PC-3 (cell line): Measurements from ENCODE around the gene SCN5A. TPM values are rescaled to one million over a fixed set of nuclear protein-coding genes. Genes with fewer than 3 reads are reported as not detected.

ENCODE experiments used
- ATAC-seq: fragments of 200-7000 bp; cut with Tn5 transposase; 2 replicates; pipeline ENCODE4 v1.9.1; 2020; ENCODE audit warnings: mild to moderate bottlenecking, moderate library complexity
- BruUV-seq: library from RNA; stranded (reverse); fragments of 400-500 nt; replicated peaks from 2 replicates; lab custom pipeline; 2021; lab: Mats Ljungman, UMichigan
- CTCF ChIA-PET: fragments of 300-600 bp; sonication (Branson Sonifier 250); formaldehyde crosslinking; loops from one replicate; lab custom pipeline; 2022; ENCODE audit warnings: antibody characterized with exemption; lab: Charles Lee
- POLR2A ChIA-PET: fragments of 300-600 bp; sonication (Branson Sonifier 250); formaldehyde crosslinking; loops from one replicate; lab custom pipeline; 2022; ENCODE audit warnings: antibody characterized with exemption; ENCODE audit not compliant: unreplicated experiment; lab: Charles Lee
- DNase-seq: peaks from one replicate; pipeline ENCODE4 v3.0.0-alpha.2; 2015
- H2AFZ ChIP-seq: fragments of 300-600 bp; sonication (generic); 2 replicates; pipeline ENCODE4 v1.6.0; 2016; ENCODE audit warnings: antibody characterized with exemption, low read length
- H3F3A ChIP-seq: fragments of 300-600 bp; sonication (generic); one replicate; pipeline ENCODE4 v1.6.0; 2017; ENCODE audit warnings: antibody characterized with exemption, low read length, control low read depth, mild to moderate bottlenecking; ENCODE audit not compliant: unreplicated experiment
- H3K27ac ChIP-seq: fragments of 300-600 bp; sonication (generic); 2 replicates; pipeline ENCODE4 v1.5.1; 2016; ENCODE audit warnings: mild to moderate bottlenecking, low read length
- H3K27me3 ChIP-seq: fragments of 300-600 bp; sonication (generic); 2 replicates; pipeline ENCODE4 v1.6.1; 2016; ENCODE audit warnings: low read length, mixed read lengths
- H3K36me3 ChIP-seq: fragments of 300-600 bp; sonication (generic); 2 replicates; pipeline ENCODE4 v1.6.1; 2016; ENCODE audit warnings: low read depth, mixed run types, low read length, mixed read lengths
- H3K4me1 ChIP-seq: fragments of 300-600 bp; sonication (generic); 2 replicates; pipeline ENCODE4 v1.5.1; 2016; ENCODE audit warnings: low read length; ENCODE audit not compliant: insufficient read depth
- H3K4me2 ChIP-seq: fragments of 300-600 bp; sonication (generic); 2 replicates; pipeline ENCODE4 v1.6.0; 2016; ENCODE audit warnings: low read length
- H3K4me3 ChIP-seq: fragments of 300-600 bp; sonication (generic); 2 replicates; pipeline ENCODE4 v1.5.1; 2016; ENCODE audit warnings: mild to moderate bottlenecking, low read length, mixed read lengths
- H3K79me2 ChIP-seq: fragments of 300-600 bp; sonication (generic); 2 replicates; pipeline ENCODE4 v1.6.1; 2017; ENCODE audit warnings: low read length, mixed read lengths
- H3K9ac ChIP-seq: fragments of 300-600 bp; sonication (generic); 2 replicates; pipeline ENCODE4 v1.6.0; 2016; ENCODE audit warnings: mild to moderate bottlenecking, low read length
- H3K9me2 ChIP-seq: fragments of 300-600 bp; sonication (generic); replicated peaks from 2 replicates; pipeline ENCODE4 v1.6.1; 2016; ENCODE audit warnings: mixed run types, low read length, mixed read lengths
- H3K9me3 ChIP-seq: fragments of 300-600 bp; sonication (generic); 2 replicates; pipeline ENCODE4 v1.6.1; 2016; ENCODE audit warnings: low read length, mixed read lengths
- H4K20me1 ChIP-seq: fragments of 300-600 bp; sonication (generic); 2 replicates; pipeline ENCODE4 v1.6.1; 2016; ENCODE audit warnings: low read length, mixed read lengths
- CTCF ChIP-seq: fragments of 300-600 bp; sonication (generic); conservative IDR thresholded peaks from 2 replicates; pipeline ENCODE4 v1.5.1; 2017; ENCODE audit warnings: antibody characterized with exemption, low read depth, mild to moderate bottlenecking, low read length
- EZH2 ChIP-seq: fragments of 300-600 bp; sonication (generic); IDR thresholded peaks from one replicate; pipeline ENCODE4 v1.6.1; 2017; ENCODE audit warnings: antibody characterized with exemption, mild to moderate bottlenecking, low read length; ENCODE audit not compliant: unreplicated experiment
- EZH2phosphoT487 ChIP-seq: fragments of 300-600 bp; sonication (generic); IDR thresholded peaks from 2 replicates; pipeline ENCODE4 v1.6.1; 2018; ENCODE audit warnings: mild to moderate bottlenecking, antibody characterized with exemption, low read length, borderline replicate concordance
- intact Hi-C: fragments of 100-400 bp; cut with micrococcal nuclease; formaldehyde crosslinking; loops from 2 replicates; pipeline ENCODE4 v1.9.0; 2023
- total RNA-seq: library from RNA; depleted of rRNA; stranded (reverse); fragments of >200 nt; gene quantifications from 2 replicates; pipeline ENCODE4 v1.2.3, GENCODE V29; 2014

SCN5A gene
- total RNA-seq, 1 experiment from 2014 or later, result not detected

GRCh38 chr3:38544926-38545325 lies 104.6 kb downstream of the SCN5A start:
- Histone ChIP-seq H3K4me1 (no peaks in the 10 kb centered on the region), H3K79me2 (no peaks in the 10 kb centered on the region), H3K27ac (no peak overlapping the region), H3K36me3 (no peaks in the 10 kb centered on the region), H3F3A (no peaks in the 10 kb centered on the region), H3K9ac (no peak overlapping the region), H3K27me3 (no peaks in the 10 kb centered on the region), H3K4me2 (no peak overlapping the region), H3K4me3 (no peak overlapping the region), H4K20me1 (no peaks in the 10 kb centered on the region), H3K9me3 (no peaks in the 10 kb centered on the region), H2AFZ (no peak overlapping the region), H3K9me2 (no peaks in the 10 kb centered on the region)
- intact Hi-C loops, result no loop called here
- no TSS peak for BruUV-seq
- POLR2A ChIA-PET, result interaction anchor here (0.6 kb wide), 1 partner anchor 107 kb away, joined by 5 read pairs; no protein-coding TSS in a partner anchor
- TF ChIP-seq EZH2phosphoT487, result no peak
- TF ChIP-seq CTCF, result no peak
- TF ChIP-seq EZH2, result no peak
- no peak for ATAC-seq
- DNase-seq, result no peak
- CTCF ChIA-PET, result no interaction called here

- Histone ChIP-seq H3K27ac (no peak overlapping the region), H3K79me2 (no peaks in the 10 kb centered on the region), H4K20me1 (no peaks in the 10 kb centered on the region), H3K36me3 (no peaks in the 10 kb centered on the region), H2AFZ (no peak overlapping the region), H3K9me2 (no peaks in the 10 kb centered on the region), H3K4me3 (no peak overlapping the region), H3K4me2 (no peak overlapping the region), H3K27me3 (no peaks in the 10 kb centered on the region), H3F3A (no peaks in the 10 kb centered on the region), H3K9me3 (no peaks in the 10 kb centered on the region), H3K4me1 (no peaks in the 10 kb centered on the region), H3K9ac (no peak overlapping the region)
- ATAC-seq, result no peak
- no TSS peak for BruUV-seq
- ChIA-PET CTCF (no interaction called here), POLR2A (no interaction called here)
- intact Hi-C loops, result no loop called here
- DNase-seq, result no peak
- no peak for TF ChIP-seq CTCF
- TF ChIP-seq EZH2phosphoT487, result no peak
Measured at GRCh38 chr3:38543586-38543985, 105.9 kb downstream of the SCN5A start.

- peak; percentile 36 for DNase-seq
- Histone ChIP-seq H3K27ac (no peak overlapping the region), H3K9ac (no peak overlapping the region), H2AFZ (no peak overlapping the region), H3K27me3 (no peaks in the 10 kb centered on the region), H3K9me3 (no peaks in the 10 kb centered on the region), H3K4me2 (no peak overlapping the region), H4K20me1 (no peaks in the 10 kb centered on the region), H3K4me3 (no peak overlapping the region), H3K36me3 (no peaks in the 10 kb centered on the region), H3F3A (no peaks in the 10 kb centered on the region), H3K79me2 (no peaks in the 10 kb centered on the region), H3K9me2 (no peaks in the 10 kb centered on the region), H3K4me1 (no peaks in the 10 kb centered on the region)
- peak; percentile 25 for ATAC-seq
- intact Hi-C loops, result no loop called here
- no TSS peak for BruUV-seq
- ChIA-PET POLR2A (interaction anchor here (0.5 kb wide), 1 partner anchor 430 kb away, joined by 3 read pairs; no protein-coding TSS in a partner anchor), CTCF (no interaction called here)
- no peak for TF ChIP-seq EZH2
- no peak for TF ChIP-seq EZH2phosphoT487
- no peak for TF ChIP-seq CTCF
Measured at GRCh38 chr3:38542401-38543298, 106.8 kb downstream of the SCN5A start.
